Keratinocyte (primary cell): ENCODE results near the gene CSGALNACT2. TPM values are rescaled to one million over a fixed set of nuclear protein-coding genes. Genes with fewer than 3 reads are reported as not detected.
A peak's percentile ranks its signal among the peaks of the same experiment; 100 is the strongest.

Experiments used
- DNase-seq: peaks from one replicate; pipeline ENCODE4 v3.0.0-alpha.2; 2011; ENCODE audit warnings: low read depth, missing footprints, low spot score
- FAIRE-seq: peaks from 2 replicates; lab custom pipeline; 2011; peaks lifted over from hg19 to GRCh38; lab: Jason Lieb, UNC
- H2AFZ ChIP-seq: 2 replicates; pipeline ENCODE4 v1.6.0; 2012; ENCODE audit warnings: low read length, control low read depth, inconsistent platforms; ENCODE audit not compliant: control insufficient read depth
- H3K27ac ChIP-seq: 2 replicates; pipeline ENCODE4 v1.5.1; 2011; ENCODE audit warnings: low read length; ENCODE audit not compliant: control insufficient read depth, insufficient read depth
- H3K27me3 ChIP-seq: 3 replicates; pipeline ENCODE4 v1.6.0; 2011; ENCODE audit warnings: low read length; ENCODE audit not compliant: control insufficient read depth, insufficient read depth; ENCODE audit errors: extremely low read depth
- H3K36me3 ChIP-seq, 2 experiments: 2 replicates in 1 of 2; 3 replicates in 1 of 2; pipeline ENCODE4 v1.5.1; 2011; ENCODE audit warnings: low read length in 2 of 2, mild to moderate bottlenecking in 1 of 2; ENCODE audit not compliant: control insufficient read depth in 2 of 2, insufficient read depth in 2 of 2; ENCODE audit errors: extremely low read depth in 1 of 2
- H3K4me1 ChIP-seq: 3 replicates; pipeline ENCODE4 v1.5.1; 2011; ENCODE audit warnings: low read length; ENCODE audit not compliant: control insufficient read depth, insufficient read depth; ENCODE audit errors: extremely low read depth
- H3K4me2 ChIP-seq: 3 replicates; pipeline ENCODE4 v1.6.0; 2011; ENCODE audit warnings: low read depth, low read length; ENCODE audit not compliant: control insufficient read depth, insufficient read depth; ENCODE audit errors: extremely low read depth
- H3K4me3 ChIP-seq, 3 experiments: fragments of 200-600 bp in 1 of 3; sonication (generic) in 1 of 3; 2 replicates in 2 of 3; 3 replicates in 1 of 3; pipeline ENCODE4 v1.5.1; 2011 to 2016; ENCODE audit warnings: low read length in 3 of 3, mild to moderate bottlenecking in 3 of 3, control low read depth in 2 of 3, inconsistent platforms in 1 of 3, low read depth in 1 of 3, mixed read lengths in 1 of 3, mixed run types in 1 of 3, moderate library complexity in 1 of 3; ENCODE audit not compliant: control insufficient read depth in 2 of 3, insufficient read depth in 2 of 3; ENCODE audit errors: extremely low read depth in 1 of 3
- H3K79me2 ChIP-seq: 2 replicates; pipeline ENCODE4 v1.6.0; 2012; ENCODE audit warnings: low read length; ENCODE audit not compliant: control insufficient read depth, insufficient read depth
- H3K9ac ChIP-seq: 3 replicates; pipeline ENCODE4 v1.6.0; 2011; ENCODE audit warnings: low read length; ENCODE audit not compliant: control insufficient read depth, insufficient read depth; ENCODE audit errors: extremely low read depth
- H3K9me1 ChIP-seq: 3 replicates; pipeline ENCODE4 v1.6.0; 2011; ENCODE audit warnings: low read length; ENCODE audit not compliant: control insufficient read depth, insufficient read depth; ENCODE audit errors: extremely low read depth
- H3K9me3 ChIP-seq: 2 replicates; pipeline ENCODE4 v1.5.1; 2012; ENCODE audit warnings: low read depth, low read length; ENCODE audit not compliant: control insufficient read depth
- H4K20me1 ChIP-seq: 3 replicates; pipeline ENCODE4 v1.6.0; 2011; ENCODE audit warnings: low read length; ENCODE audit not compliant: control insufficient read depth, insufficient read depth; ENCODE audit errors: extremely low read depth
- EZH2 ChIP-seq: IDR thresholded peaks from one replicate; pipeline ENCODE4 v1.6.1; 2012; ENCODE audit warnings: inconsistent platforms, mild to moderate bottlenecking, low read length, moderate library complexity
- dilution Hi-C: fragments of 300-500 bp; cut with MboI; formaldehyde crosslinking; loops from one replicate; pipeline ENCODE4 v1.7.0; 2020; ENCODE audit warnings: low sequenced_read_pairs; ENCODE audit not compliant: extremely low pct_ligation_motif_present
- polyA plus RNA-seq, 5 experiments: library from polyadenylated mRNA; depleted of rRNA in 3 of 5; stranded (reverse) in 3 of 5; stranded (forward) in 1 of 5; unstranded in 1 of 5; fragments of >200 nt; gene quantifications; 1 replicate in 1 of 5; 2 replicates in 3 of 5; 3 replicates in 1 of 5; pipeline versions ENCODE4 v1.2.1 to v1.2.3, GENCODE V29; 2011 to 2012; ENCODE audit warnings: missing spikeins in 2 of 5, low read depth in 1 of 5, low replicate concordance in 1 of 5
- TF ChIP-seq, protein P1 (sequence below), 3 experiments: IDR thresholded peaks in 1 of 3; conservative IDR thresholded peaks in 1 of 3; optimal IDR thresholded peaks in 1 of 3; 2 replicates in 2 of 3; 3 replicates in 1 of 3; pipeline versions ENCODE3 to v1.5.1; 2011; ENCODE audit warnings: low read length in 3 of 3, mild to moderate bottlenecking in 3 of 3, moderate library complexity in 2 of 3, control low read depth in 1 of 3, inconsistent platforms in 1 of 3; ENCODE audit not compliant: insufficient read depth in 2 of 3; ENCODE audit errors: extremely low read depth in 1 of 3

CSGALNACT2 gene
- polyA plus RNA-seq, 1 donor (not counting 4 experiments of a cell fraction or from before 2014, with no cell fraction given), result 19.7 TPM

DNA sequence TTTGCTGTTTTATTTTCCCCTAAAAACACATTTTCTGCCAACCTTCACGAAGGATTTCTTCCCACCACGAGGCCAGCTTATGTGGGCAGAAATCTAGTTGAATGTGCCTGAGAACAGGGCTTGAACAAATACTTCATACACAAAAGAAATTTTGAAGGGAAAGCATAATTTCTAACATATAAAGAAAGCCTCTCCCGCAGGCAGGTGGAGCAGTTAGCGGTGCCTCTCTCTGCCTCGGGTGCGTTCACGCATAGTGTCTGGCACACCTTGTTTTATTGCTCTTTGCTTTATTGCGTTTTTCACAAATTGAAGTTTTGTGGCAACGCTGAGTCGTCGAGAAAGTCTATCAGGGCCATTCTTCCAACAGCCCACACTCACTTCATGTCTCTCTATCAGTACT is 7.0 kb upstream of the CSGALNACT2 start:
- DNase-seq, result no peak
- no peaks in the 10 kb centered on the region for H4K20me1 ChIP-seq
- H3K4me3 ChIP-seq, result no peak overlapping the region
- H2AFZ ChIP-seq, result peak overlapping the region; percentile 55
- H3K9me1 ChIP-seq, result no peaks in the 10 kb centered on the region
- TF ChIP-seq, protein P1, sequence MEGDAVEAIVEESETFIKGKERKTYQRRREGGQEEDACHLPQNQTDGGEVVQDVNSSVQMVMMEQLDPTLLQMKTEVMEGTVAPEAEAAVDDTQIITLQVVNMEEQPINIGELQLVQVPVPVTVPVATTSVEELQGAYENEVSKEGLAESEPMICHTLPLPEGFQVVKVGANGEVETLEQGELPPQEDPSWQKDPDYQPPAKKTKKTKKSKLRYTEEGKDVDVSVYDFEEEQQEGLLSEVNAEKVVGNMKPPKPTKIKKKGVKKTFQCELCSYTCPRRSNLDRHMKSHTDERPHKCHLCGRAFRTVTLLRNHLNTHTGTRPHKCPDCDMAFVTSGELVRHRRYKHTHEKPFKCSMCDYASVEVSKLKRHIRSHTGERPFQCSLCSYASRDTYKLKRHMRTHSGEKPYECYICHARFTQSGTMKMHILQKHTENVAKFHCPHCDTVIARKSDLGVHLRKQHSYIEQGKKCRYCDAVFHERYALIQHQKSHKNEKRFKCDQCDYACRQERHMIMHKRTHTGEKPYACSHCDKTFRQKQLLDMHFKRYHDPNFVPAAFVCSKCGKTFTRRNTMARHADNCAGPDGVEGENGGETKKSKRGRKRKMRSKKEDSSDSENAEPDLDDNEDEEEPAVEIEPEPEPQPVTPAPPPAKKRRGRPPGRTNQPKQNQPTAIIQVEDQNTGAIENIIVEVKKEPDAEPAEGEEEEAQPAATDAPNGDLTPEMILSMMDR (optimal IDR thresholded peaks at IDR 0.05 in 1 of 3, IDR thresholded peaks at IDR 0.05 in 1 of 3, conservative IDR thresholded peaks at IDR 0.05 in 1 of 3; ENCODE audit: extremely low read depth in 1 of 3, insufficient read depth in 2 of 3, low read length in 3 of 3), result no peak
- no peak for TF ChIP-seq EZH2
- H3K36me3 ChIP-seq, result no peaks in the 10 kb centered on the region
- no peak for FAIRE-seq
- H3K27ac ChIP-seq, result peak overlapping the region; percentile 10
- dilution Hi-C loops, result no loop called here
- no peaks in the 10 kb centered on the region for H3K9me3 ChIP-seq
- H3K4me2 ChIP-seq, result no peak overlapping the region
- peaks cover 27% of the 10 kb centered on the region for H3K4me1 ChIP-seq
- peak overlapping the region; percentile 24 for H3K9ac ChIP-seq
- H3K79me2 ChIP-seq, result no peaks in the 10 kb centered on the region
- no peaks in the 10 kb centered on the region for H3K27me3 ChIP-seq

DNA sequence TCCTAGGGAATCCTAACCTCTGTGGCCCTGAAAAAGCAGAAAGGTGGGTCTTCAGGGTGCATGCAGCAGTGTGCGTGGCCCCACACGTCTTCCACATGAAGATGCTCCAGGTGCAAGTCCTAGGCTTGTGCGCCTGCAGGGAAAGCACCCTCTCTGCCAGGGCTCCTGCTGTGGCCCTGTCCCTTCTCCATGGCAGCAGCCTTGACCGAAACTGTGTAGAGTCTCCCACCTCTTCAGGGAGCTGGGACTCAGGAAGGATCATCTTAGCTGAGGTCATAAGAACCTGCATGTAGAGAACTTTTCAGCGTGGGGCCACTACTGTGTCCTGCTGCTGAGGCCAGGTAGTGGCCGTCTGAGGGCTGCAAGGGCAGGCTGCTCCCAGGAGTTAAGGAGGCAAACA is 6.3 kb upstream of the CSGALNACT2 start:
- dilution Hi-C loops, result no loop called here
- no peaks in the 10 kb centered on the region for H4K20me1 ChIP-seq
- H3K27me3 ChIP-seq, result no peaks in the 10 kb centered on the region
- H3K9ac ChIP-seq, result no peak overlapping the region
- no peak for DNase-seq
- no peaks in the 10 kb centered on the region for H3K36me3 ChIP-seq
- no peaks in the 10 kb centered on the region for H3K79me2 ChIP-seq
- H3K4me2 ChIP-seq, result no peak overlapping the region
- FAIRE-seq, result no peak
- H3K9me3 ChIP-seq, result no peaks in the 10 kb centered on the region
- no peaks in the 10 kb centered on the region for H3K9me1 ChIP-seq
- no peak overlapping the region for H2AFZ ChIP-seq
- TF ChIP-seq EZH2, result no peak
- TF ChIP-seq, protein P1 (optimal IDR thresholded peaks at IDR 0.05 in 1 of 3, IDR thresholded peaks at IDR 0.05 in 1 of 3, conservative IDR thresholded peaks at IDR 0.05 in 1 of 3; ENCODE audit: extremely low read depth in 1 of 3, insufficient read depth in 2 of 3, low read length in 3 of 3), result no peak
- H3K4me1 ChIP-seq, result peaks cover 27% of the 10 kb centered on the region
- no peak overlapping the region for H3K27ac ChIP-seq
- H3K4me3 ChIP-seq, result no peak overlapping the region
